WTC11 (cell line): ENCODE data around the gene ZNF428. TPM values are rescaled to one million over a fixed set of nuclear protein-coding genes. Genes with fewer than 3 reads are reported as not detected.

ENCODE experiments used
- ATAC-seq: fragments of 200-7000 bp; cut with Tn5 transposase; 2 replicates; pipeline ENCODE4 v1.10.0; 2021; ENCODE audit warnings: mild to moderate bottlenecking, moderate library complexity
- CTCF ChIA-PET: fragments of 300-600 bp; sonication (Branson Sonifier 250); formaldehyde crosslinking; loops from one replicate; lab custom pipeline; 2021; ENCODE audit warnings: antibody characterized with exemption; lab: Charles Lee
- POLR2A ChIA-PET: fragments of 350-600 bp; sonication (Branson Sonifier 250); formaldehyde crosslinking; loops from one replicate; lab custom pipeline; 2021; ENCODE audit warnings: antibody characterized with exemption; lab: Charles Lee
- DNase-seq: peaks from one replicate; pipeline ENCODE4 v3.0.0; 2021; ENCODE audit warnings: low spot score
- H3K27ac Mint-ChIP-seq: 2 replicates; pipeline ENCODE4 v1.8.0; 2021; ENCODE audit warnings: mixed read lengths
- H3K27me3 Mint-ChIP-seq: 2 replicates; pipeline ENCODE4 v1.8.0; 2021; ENCODE audit warnings: low read depth, mild to moderate bottlenecking, moderate library complexity, mixed read lengths
- H3K36me3 Mint-ChIP-seq: 2 replicates; pipeline ENCODE4 v1.8.0; 2021; ENCODE audit warnings: mixed read lengths
- H3K4me1 Mint-ChIP-seq: 2 replicates; pipeline ENCODE4 v1.8.0; 2022; ENCODE audit warnings: mixed read lengths
- H3K4me3 Mint-ChIP-seq: 2 replicates; pipeline ENCODE4 v1.8.0; 2021; ENCODE audit warnings: mild to moderate bottlenecking, moderate library complexity, mixed read lengths
- H3K9me3 Mint-ChIP-seq: 2 replicates; pipeline ENCODE4 v1.8.0; 2021; ENCODE audit warnings: mixed read lengths
- EMX1 ChIP-seq: fragments of 250-450 bp; sonication (Bioruptor Pico); IDR thresholded peaks from 2 replicates; pipeline ENCODE4 v1.8.0; 2021; ENCODE audit warnings: mild to moderate bottlenecking
- JAZF1 ChIP-seq: fragments of 250-450 bp; sonication (Bioruptor Pico); IDR thresholded peaks from 2 replicates; pipeline ENCODE4 v1.9.0; 2021; ENCODE audit warnings: moderate library complexity, mild to moderate bottlenecking, inconsistent platforms
- NFATC4 ChIP-seq: fragments of 250-450 bp; sonication (Bioruptor Pico); IDR thresholded peaks from 2 replicates; pipeline ENCODE4 v1.9.0; 2021; ENCODE audit warnings: mild to moderate bottlenecking
- NR1H2 ChIP-seq: sonication (generic); formaldehyde crosslinking; IDR thresholded peaks from 2 replicates; pipeline ENCODE4 v1.9.0; 2021; ENCODE audit warnings: mild to moderate bottlenecking, moderate library complexity, missing genetic modification reagents
- NR2C2 ChIP-seq: sonication (generic); formaldehyde crosslinking; IDR thresholded peaks from 2 replicates; pipeline ENCODE4 v1.8.0; 2022; ENCODE audit warnings: mild to moderate bottlenecking, missing genetic modification reagents
- NR3C1 ChIP-seq: sonication (generic); formaldehyde crosslinking; conservative IDR thresholded peaks from 2 replicates; pipeline ENCODE4 v1.8.1; 2023; ENCODE audit warnings: low read depth, mild to moderate bottlenecking, missing genetic modification reagents
- ZNF317 ChIP-seq: sonication (generic); formaldehyde crosslinking; IDR thresholded peaks from 2 replicates; pipeline ENCODE4 v1.8.1; 2023; ENCODE audit warnings: low read depth, mild to moderate bottlenecking, moderate library complexity, missing genetic modification reagents, borderline replicate concordance
- ZNF396 ChIP-seq: fragments of 250-450 bp; sonication (Bioruptor Pico); IDR thresholded peaks from 2 replicates; pipeline ENCODE4 v1.8.0; 2021; ENCODE audit warnings: mild to moderate bottlenecking, moderate library complexity, borderline replicate concordance
- ZNF671 ChIP-seq: fragments of 250-450 bp; sonication (Bioruptor Pico); IDR thresholded peaks from 2 replicates; pipeline ENCODE4 v1.8.0; 2021; ENCODE audit warnings: mild to moderate bottlenecking
- total RNA-seq: library from RNA; stranded (reverse); gene quantifications from 3 replicates; pipeline ENCODE4 v1.2.3, GENCODE V29; 2021
- TF ChIP-seq, protein P1 (sequence below): fragments of 200-600 bp; IDR thresholded peaks from 2 replicates; pipeline ENCODE4 v1.8.0; 2022; ENCODE audit warnings: antibody characterized with exemption
- TF ChIP-seq, protein P2 (sequence below): sonication (generic); formaldehyde crosslinking; IDR thresholded peaks from 2 replicates; pipeline ENCODE4 v1.8.0; 2023; ENCODE audit warnings: missing genetic modification reagents
- TF ChIP-seq, protein P3 (sequence below): fragments of 250-450 bp; sonication (Bioruptor Pico); IDR thresholded peaks from 2 replicates; pipeline ENCODE4 v1.9.0; 2021; ENCODE audit warnings: mild to moderate bottlenecking
- TF ChIP-seq, protein P4 (sequence below): fragments of 250-450 bp; sonication (Bioruptor Pico); IDR thresholded peaks from 2 replicates; pipeline ENCODE4 v1.8.0; 2021; ENCODE audit warnings: mild to moderate bottlenecking
- TF ChIP-seq, protein P5 (sequence below): sonication (generic); formaldehyde crosslinking; IDR thresholded peaks from 2 replicates; pipeline ENCODE4 v1.8.0; 2022; ENCODE audit warnings: missing genetic modification reagents
- TF ChIP-seq, protein P6 (sequence below): fragments of 250-450 bp; sonication (Bioruptor Pico); IDR thresholded peaks from 2 replicates; pipeline ENCODE4 v1.9.0; 2021; ENCODE audit warnings: mild to moderate bottlenecking, borderline replicate concordance
- TF ChIP-seq, protein P7 (sequence below): sonication (generic); formaldehyde crosslinking; IDR thresholded peaks from 2 replicates; pipeline ENCODE4 v1.8.1; 2022; ENCODE audit warnings: low read depth, mild to moderate bottlenecking, moderate library complexity, missing genetic modification reagents, borderline replicate concordance

ZNF428 gene
- total RNA-seq, 1 experiment from 2014 or later, result 20.1 TPM

DNA sequence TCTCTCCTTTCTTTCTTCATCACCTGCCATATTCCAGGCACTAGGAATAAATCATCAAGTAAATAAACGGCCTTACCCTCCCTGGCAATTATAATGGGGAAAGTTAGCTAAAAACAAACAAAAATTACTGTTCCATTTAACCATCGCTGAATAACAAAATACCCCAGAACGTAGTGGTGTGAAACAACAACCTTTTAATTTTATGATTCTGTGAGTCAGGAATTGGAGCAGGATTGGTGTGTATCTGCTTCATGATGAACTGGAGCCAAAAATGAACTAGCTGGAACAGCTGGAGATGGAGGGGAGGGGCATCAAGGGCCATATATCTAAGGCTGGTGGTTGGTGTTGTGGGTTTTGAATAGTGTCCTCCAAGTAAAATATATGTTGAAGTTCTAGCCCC lies 23.9 kb upstream of the ZNF428 start (continued):
- TF ChIP-seq, protein P1, sequence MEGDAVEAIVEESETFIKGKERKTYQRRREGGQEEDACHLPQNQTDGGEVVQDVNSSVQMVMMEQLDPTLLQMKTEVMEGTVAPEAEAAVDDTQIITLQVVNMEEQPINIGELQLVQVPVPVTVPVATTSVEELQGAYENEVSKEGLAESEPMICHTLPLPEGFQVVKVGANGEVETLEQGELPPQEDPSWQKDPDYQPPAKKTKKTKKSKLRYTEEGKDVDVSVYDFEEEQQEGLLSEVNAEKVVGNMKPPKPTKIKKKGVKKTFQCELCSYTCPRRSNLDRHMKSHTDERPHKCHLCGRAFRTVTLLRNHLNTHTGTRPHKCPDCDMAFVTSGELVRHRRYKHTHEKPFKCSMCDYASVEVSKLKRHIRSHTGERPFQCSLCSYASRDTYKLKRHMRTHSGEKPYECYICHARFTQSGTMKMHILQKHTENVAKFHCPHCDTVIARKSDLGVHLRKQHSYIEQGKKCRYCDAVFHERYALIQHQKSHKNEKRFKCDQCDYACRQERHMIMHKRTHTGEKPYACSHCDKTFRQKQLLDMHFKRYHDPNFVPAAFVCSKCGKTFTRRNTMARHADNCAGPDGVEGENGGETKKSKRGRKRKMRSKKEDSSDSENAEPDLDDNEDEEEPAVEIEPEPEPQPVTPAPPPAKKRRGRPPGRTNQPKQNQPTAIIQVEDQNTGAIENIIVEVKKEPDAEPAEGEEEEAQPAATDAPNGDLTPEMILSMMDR, result no peak
- no peak for TF ChIP-seq ZNF671 (CRISPR knock-in tag)

DNA sequence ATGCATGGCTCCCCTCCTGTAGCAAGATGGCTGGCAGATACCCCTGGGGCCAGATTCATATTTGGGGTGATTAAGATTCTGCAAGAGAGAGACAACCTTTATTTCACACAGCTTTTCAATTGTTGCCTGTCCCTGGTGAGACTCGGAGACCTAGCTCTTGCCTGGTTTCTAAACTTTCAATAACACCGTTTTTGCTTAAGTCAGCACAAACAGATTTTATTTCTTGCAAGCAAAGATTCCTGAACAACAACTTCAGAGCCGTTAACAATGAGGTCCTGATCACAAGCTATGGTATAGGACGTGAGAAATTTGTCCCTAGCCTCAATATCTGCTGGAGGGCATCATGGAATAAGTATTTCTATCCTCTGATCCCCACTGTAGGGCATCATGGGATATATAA lies 23.1 kb upstream of the ZNF428 start:
- TF ChIP-seq, protein P2, sequence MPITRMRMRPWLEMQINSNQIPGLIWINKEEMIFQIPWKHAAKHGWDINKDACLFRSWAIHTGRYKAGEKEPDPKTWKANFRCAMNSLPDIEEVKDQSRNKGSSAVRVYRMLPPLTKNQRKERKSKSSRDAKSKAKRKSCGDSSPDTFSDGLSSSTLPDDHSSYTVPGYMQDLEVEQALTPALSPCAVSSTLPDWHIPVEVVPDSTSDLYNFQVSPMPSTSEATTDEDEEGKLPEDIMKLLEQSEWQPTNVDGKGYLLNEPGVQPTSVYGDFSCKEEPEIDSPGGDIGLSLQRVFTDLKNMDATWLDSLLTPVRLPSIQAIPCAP (CRISPR knock-in tag), result no peak
- TF ChIP-seq ZNF317 (CRISPR knock-in tag), result no peak
- TF ChIP-seq EMX1 (CRISPR knock-in tag), result no peak
- TF ChIP-seq NR3C1 (CRISPR knock-in tag), result no peak
- TF ChIP-seq, protein P3, sequence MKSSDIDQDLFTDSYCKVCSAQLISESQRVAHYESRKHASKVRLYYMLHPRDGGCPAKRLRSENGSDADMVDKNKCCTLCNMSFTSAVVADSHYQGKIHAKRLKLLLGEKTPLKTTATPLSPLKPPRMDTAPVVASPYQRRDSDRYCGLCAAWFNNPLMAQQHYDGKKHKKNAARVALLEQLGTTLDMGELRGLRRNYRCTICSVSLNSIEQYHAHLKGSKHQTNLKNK (CRISPR knock-in tag), result no peak
- no peak for TF ChIP-seq NR1H2 (CRISPR knock-in tag)
- TF ChIP-seq JAZF1 (CRISPR knock-in tag), result no peak
- no peak for TF ChIP-seq NFATC4 (CRISPR knock-in tag)
- TF ChIP-seq ZNF396 (CRISPR knock-in tag), result no peak
- TF ChIP-seq NR2C2 (CRISPR knock-in tag), result no peak
- no peak for DNase-seq
- Mint-ChIP-seq H3K4me1 (peaks cover 9% of the 10 kb centered on the region), H3K36me3 (peaks cover 13% of the 10 kb centered on the region), H3K9me3 (peaks cover 14% of the 10 kb centered on the region), H3K27ac (no peak overlapping the region), H3K27me3 (peaks cover 72% of the 10 kb centered on the region), H3K4me3 (no peak overlapping the region)
- no peak for ATAC-seq
- ChIA-PET POLR2A (no interaction called here), CTCF (interaction anchor here (1.7 kb wide), 1 partner anchor 107 kb away, joined by 3 read pairs; no protein-coding TSS in a partner anchor)

DNA sequence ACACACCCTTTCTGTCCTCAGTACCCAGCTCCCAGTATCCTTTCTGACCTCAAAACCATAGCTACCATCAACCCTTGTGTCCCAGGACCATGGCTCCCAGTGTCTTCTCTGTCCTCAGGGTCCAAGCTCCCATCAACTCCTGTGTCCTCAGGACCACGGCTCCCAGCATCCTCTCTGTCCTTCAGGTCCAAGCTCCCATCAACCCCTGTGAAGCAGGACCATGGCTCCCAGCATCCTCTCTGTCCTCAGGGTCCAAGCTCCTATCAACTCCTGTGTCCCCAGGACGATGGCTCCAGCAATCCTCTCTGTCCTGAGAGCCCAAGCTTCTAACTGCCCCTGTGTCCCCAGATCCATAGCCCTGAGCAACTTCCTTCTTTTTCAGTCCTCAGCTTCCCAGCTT lies 21.9 kb upstream of the ZNF428 start:
- Mint-ChIP-seq H3K4me1 (peaks cover 14% of the 10 kb centered on the region), H3K4me3 (peak overlapping the region; percentile 53), H3K9me3 (peaks cover 5% of the 10 kb centered on the region), H3K36me3 (peaks cover 4% of the 10 kb centered on the region), H3K27me3 (peaks cover 81% of the 10 kb centered on the region), H3K27ac (no peak overlapping the region)
- ATAC-seq (no peak), DNase-seq (no peak)
- TF ChIP-seq, protein P4, sequence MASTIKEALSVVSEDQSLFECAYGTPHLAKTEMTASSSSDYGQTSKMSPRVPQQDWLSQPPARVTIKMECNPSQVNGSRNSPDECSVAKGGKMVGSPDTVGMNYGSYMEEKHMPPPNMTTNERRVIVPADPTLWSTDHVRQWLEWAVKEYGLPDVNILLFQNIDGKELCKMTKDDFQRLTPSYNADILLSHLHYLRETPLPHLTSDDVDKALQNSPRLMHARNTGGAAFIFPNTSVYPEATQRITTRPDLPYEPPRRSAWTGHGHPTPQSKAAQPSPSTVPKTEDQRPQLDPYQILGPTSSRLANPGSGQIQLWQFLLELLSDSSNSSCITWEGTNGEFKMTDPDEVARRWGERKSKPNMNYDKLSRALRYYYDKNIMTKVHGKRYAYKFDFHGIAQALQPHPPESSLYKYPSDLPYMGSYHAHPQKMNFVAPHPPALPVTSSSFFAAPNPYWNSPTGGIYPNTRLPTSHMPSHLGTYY (CRISPR knock-in tag), result no peak
- TF ChIP-seq, protein P5, sequence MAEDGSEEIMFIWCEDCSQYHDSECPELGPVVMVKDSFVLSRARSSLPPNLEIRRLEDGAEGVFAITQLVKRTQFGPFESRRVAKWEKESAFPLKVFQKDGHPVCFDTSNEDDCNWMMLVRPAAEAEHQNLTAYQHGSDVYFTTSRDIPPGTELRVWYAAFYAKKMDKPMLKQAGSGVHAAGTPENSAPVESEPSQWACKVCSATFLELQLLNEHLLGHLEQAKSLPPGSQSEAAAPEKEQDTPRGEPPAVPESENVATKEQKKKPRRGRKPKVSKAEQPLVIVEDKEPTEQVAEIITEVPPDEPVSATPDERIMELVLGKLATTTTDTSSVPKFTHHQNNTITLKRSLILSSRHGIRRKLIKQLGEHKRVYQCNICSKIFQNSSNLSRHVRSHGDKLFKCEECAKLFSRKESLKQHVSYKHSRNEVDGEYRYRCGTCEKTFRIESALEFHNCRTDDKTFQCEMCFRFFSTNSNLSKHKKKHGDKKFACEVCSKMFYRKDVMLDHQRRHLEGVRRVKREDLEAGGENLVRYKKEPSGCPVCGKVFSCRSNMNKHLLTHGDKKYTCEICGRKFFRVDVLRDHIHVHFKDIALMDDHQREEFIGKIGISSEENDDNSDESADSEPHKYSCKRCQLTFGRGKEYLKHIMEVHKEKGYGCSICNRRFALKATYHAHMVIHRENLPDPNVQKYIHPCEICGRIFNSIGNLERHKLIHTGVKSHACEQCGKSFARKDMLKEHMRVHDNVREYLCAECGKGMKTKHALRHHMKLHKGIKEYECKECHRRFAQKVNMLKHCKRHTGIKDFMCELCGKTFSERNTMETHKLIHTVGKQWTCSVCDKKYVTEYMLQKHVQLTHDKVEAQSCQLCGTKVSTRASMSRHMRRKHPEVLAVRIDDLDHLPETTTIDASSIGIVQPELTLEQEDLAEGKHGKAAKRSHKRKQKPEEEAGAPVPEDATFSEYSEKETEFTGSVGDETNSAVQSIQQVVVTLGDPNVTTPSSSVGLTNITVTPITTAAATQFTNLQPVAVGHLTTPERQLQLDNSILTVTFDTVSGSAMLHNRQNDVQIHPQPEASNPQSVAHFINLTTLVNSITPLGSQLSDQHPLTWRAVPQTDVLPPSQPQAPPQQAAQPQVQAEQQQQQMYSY (CRISPR knock-in tag), result no peak
- TF ChIP-seq, protein P6, sequence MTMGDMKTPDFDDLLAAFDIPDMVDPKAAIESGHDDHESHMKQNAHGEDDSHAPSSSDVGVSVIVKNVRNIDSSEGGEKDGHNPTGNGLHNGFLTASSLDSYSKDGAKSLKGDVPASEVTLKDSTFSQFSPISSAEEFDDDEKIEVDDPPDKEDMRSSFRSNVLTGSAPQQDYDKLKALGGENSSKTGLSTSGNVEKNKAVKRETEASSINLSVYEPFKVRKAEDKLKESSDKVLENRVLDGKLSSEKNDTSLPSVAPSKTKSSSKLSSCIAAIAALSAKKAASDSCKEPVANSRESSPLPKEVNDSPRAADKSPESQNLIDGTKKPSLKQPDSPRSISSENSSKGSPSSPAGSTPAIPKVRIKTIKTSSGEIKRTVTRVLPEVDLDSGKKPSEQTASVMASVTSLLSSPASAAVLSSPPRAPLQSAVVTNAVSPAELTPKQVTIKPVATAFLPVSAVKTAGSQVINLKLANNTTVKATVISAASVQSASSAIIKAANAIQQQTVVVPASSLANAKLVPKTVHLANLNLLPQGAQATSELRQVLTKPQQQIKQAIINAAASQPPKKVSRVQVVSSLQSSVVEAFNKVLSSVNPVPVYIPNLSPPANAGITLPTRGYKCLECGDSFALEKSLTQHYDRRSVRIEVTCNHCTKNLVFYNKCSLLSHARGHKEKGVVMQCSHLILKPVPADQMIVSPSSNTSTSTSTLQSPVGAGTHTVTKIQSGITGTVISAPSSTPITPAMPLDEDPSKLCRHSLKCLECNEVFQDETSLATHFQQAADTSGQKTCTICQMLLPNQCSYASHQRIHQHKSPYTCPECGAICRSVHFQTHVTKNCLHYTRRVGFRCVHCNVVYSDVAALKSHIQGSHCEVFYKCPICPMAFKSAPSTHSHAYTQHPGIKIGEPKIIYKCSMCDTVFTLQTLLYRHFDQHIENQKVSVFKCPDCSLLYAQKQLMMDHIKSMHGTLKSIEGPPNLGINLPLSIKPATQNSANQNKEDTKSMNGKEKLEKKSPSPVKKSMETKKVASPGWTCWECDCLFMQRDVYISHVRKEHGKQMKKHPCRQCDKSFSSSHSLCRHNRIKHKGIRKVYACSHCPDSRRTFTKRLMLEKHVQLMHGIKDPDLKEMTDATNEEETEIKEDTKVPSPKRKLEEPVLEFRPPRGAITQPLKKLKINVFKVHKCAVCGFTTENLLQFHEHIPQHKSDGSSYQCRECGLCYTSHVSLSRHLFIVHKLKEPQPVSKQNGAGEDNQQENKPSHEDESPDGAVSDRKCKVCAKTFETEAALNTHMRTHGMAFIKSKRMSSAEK, result 0 out of 2 replicates have a peak, but pooled peaks have one; percentile 45
- TF ChIP-seq ZNF396 (CRISPR knock-in tag) (no peak), NR3C1 (CRISPR knock-in tag) (no peak)
- TF ChIP-seq, protein P7, sequence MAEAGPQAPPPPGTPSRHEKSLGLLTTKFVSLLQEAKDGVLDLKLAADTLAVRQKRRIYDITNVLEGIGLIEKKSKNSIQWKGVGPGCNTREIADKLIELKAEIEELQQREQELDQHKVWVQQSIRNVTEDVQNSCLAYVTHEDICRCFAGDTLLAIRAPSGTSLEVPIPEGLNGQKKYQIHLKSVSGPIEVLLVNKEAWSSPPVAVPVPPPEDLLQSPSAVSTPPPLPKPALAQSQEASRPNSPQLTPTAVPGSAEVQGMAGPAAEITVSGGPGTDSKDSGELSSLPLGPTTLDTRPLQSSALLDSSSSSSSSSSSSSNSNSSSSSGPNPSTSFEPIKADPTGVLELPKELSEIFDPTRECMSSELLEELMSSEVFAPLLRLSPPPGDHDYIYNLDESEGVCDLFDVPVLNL (CRISPR knock-in tag), result no peak
- ChIA-PET CTCF (interaction anchor here (0.5 to 1.7 kb wide), 10 partner anchors 9 to 214 kb away, joined by 3 to 9 read pairs (median 3); partner anchors contain the start of genes IRGQ, ZNF575 and ZNF576), POLR2A (no interaction called here)
